NT2/D1 (cell line): ENCODE data around the gene SSUH2.

ENCODE experiments used
- DNase-seq: peaks from one replicate; pipeline ENCODE4 v3.0.0-alpha.2; 2011; ENCODE audit warnings: low read depth, low spot score
- H3K27me3 ChIP-seq: 2 replicates; pipeline ENCODE4 v1.6.0; 2011; ENCODE audit warnings: mild to moderate bottlenecking; ENCODE audit not compliant: insufficient read length, insufficient read depth
- H3K36me3 ChIP-seq: 2 replicates; pipeline ENCODE4 v1.6.1; 2011; ENCODE audit warnings: mild to moderate bottlenecking, low read length, mixed read lengths; ENCODE audit not compliant: insufficient read depth, insufficient read length
- H3K4me1 ChIP-seq: 2 replicates; pipeline ENCODE4 v1.5.1; 2011; ENCODE audit not compliant: insufficient read depth, insufficient read length
- H3K4me3 ChIP-seq: 2 replicates; pipeline ENCODE4 v1.5.1; 2011; ENCODE audit warnings: low read depth; ENCODE audit not compliant: insufficient read length
- H3K9ac ChIP-seq: 2 replicates; pipeline ENCODE4 v1.6.0; 2011; ENCODE audit warnings: low read depth; ENCODE audit not compliant: insufficient read length
- H3K9me3 ChIP-seq: 2 replicates; pipeline ENCODE4 v1.5.1; 2011; ENCODE audit warnings: mild to moderate bottlenecking, low read length; ENCODE audit not compliant: insufficient read depth
- SUZ12 ChIP-seq: IDR thresholded peaks from 2 replicates; pipeline ENCODE4 v1.6.1; 2011; ENCODE audit not compliant: insufficient read length, insufficient read depth; ENCODE audit errors: extremely low read depth
- YY1 ChIP-seq: IDR thresholded peaks from 2 replicates; pipeline ENCODE4 v1.6.1; 2011; ENCODE audit not compliant: insufficient read length, insufficient read depth
- ZNF274 ChIP-seq: IDR thresholded peaks from 2 replicates; pipeline ENCODE4 v1.6.1; 2011; ENCODE audit warnings: mild to moderate bottlenecking, low read depth, low read length

Gene SSUH2

DNA sequence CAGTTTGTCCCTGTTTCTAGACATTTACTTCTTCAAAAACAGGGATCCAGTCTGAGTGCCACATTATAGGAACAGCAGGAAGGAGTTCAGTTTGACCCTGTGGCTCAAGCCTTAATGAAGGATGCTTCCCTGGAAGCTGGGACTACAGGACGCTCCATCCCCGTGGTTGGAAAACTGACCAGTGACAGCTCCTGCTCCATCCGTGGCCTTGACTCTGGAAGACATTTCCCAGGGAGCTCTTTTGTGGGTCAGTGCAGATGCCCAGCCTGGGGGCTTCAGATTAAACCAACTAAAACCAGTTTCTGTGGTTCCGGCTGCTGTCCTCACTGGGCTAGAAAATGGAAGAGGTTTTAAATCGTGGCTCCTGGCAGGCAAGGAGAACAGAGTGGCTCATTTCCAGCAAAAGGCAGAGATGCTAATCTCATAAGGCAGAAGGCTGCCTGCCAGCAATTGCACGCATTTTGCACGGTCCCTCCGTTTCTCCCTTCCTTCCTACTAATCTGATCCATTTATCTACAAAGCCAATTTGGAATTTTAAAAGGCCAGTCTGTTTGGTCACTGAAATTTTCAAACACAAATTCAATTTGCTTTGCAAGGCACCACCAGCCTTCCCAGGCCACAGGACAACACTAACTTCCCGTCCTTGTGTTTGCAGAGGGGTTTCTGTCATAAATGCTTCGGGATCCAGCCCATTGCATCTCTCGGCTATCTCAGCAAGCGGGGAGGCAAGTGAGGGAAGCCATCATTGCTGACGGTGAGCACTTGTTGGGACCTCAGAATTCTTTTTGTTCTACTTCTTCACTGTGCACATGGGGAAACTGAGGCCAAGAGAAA lies 6.2 kb upstream of the SSUH2 start:
- TF ChIP-seq YY1 (no peak), ZNF274 (no peak), SUZ12 (no peak)

DNA sequence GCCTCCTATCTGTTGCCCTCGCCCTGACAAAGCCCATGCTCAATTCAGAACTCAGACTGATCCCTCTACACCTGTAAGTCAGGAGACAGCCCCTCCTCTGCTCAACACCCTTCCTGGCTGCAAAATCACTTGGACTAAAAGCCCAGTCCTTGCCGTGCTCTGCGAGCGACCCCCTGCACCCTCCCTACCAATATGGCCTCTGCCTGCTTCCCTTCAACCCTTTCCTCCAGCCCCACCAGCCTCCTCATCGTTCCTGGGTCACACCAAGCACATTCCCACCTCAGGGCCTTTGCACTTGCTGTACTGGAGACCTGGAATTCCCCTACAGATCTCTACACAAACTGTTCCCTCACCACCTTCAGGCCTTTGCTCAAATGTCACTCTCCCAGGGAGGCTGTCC lies 5.2 kb upstream of the SSUH2 start:
- TF ChIP-seq SUZ12 (no peak), ZNF274 (no peak), YY1 (no peak)
- no peak overlapping the region for H3K9ac ChIP-seq
- H3K36me3 ChIP-seq: no peaks in the 10 kb centered on the region
- H3K4me1 ChIP-seq: no peaks in the 10 kb centered on the region
- H3K9me3 ChIP-seq: 0 out of 2 replicates have a peak, but pooled peaks cover 5% of the 10 kb centered on the region
- peaks cover 9% of the 10 kb centered on the region for H3K27me3 ChIP-seq
- DNase-seq: no peak
- no peak overlapping the region for H3K4me3 ChIP-seq

More for the DNA sequence above, 6.2 kb upstream of the SSUH2 start:
- DNase-seq: no peak
- H3K9ac ChIP-seq: no peak overlapping the region
- H3K4me3 ChIP-seq: no peak overlapping the region
- H3K27me3 ChIP-seq: peaks cover 2% of the 10 kb centered on the region
- H3K36me3 ChIP-seq: no peaks in the 10 kb centered on the region
- H3K9me3 ChIP-seq: 0 out of 2 replicates have a peak, but pooled peaks cover 5% of the 10 kb centered on the region
- no peaks in the 10 kb centered on the region for H3K4me1 ChIP-seq

DNA sequence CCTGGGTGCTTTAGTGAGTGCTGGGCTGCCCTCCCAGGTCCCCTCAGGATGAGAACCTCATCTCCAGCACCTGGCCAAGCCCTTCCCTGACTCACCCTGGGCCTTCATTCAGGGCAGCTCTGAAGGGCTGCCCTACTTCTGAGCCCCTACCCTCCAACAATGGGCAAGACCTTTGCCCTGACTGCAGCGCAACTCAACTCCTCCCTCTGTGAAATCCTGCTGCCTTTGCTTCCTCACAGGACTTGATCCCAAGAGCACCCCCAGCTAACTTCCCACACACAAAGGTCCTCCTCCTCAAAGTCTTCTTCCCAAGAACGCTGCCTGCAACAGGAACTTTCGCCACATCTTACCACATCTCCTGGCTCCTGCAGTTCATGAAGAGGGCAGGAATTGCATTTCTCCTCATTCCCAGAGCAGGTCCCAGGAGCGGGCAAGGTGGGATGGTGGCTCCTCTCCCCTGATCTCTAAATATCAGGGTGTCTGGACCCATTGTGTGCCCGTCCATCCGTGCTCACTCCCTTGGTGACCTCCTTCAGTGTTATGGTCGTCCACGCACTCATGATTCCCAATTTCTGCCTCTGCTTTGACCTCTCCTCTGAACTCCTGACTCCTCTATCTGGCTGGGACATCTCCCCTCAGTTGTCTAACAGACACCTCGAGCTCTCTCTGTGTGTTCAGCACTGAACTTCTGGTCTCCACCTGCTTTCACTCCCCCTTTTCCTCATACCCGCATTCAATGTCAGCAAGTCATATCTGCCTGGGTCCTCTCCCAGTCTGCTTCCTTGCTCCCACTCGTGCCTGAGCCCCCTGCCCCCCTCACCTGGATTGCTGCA lies 4.5 kb upstream of the SSUH2 start:
- no peak overlapping the region for H3K4me3 ChIP-seq
- H3K36me3 ChIP-seq: no peaks in the 10 kb centered on the region
- H3K9ac ChIP-seq: no peak overlapping the region
- no peak for DNase-seq
- H3K27me3 ChIP-seq: peaks cover 9% of the 10 kb centered on the region
- no peaks in the 10 kb centered on the region for H3K4me1 ChIP-seq
- H3K9me3 ChIP-seq: 0 out of 2 replicates have a peak, but pooled peaks cover 5% of the 10 kb centered on the region
- TF ChIP-seq YY1: no peak
- no peak for TF ChIP-seq ZNF274
- no peak for TF ChIP-seq SUZ12

GRCh38 chr3:8647137-8647985 lies 2.8 kb upstream of the SSUH2 start:
- Histone ChIP-seq H3K27me3 (peaks cover 9% of the 10 kb centered on the region), H3K4me1 (no peaks in the 10 kb centered on the region), H3K9ac (no peak overlapping the region), H3K4me3 (no peak overlapping the region), H3K36me3 (no peaks in the 10 kb centered on the region), H3K9me3 (no peaks in the 10 kb centered on the region)
- TF ChIP-seq YY1 (no peak), ZNF274 (no peak), SUZ12 (no peak)
- no peak for DNase-seq

- Histone ChIP-seq H3K9ac (no peak overlapping the region), H3K4me1 (no peaks in the 10 kb centered on the region)
- DNase-seq: no peak
Measured at GRCh38 chr3:8646313-8646938, 1.8 kb upstream of the SSUH2 start.

DNA sequence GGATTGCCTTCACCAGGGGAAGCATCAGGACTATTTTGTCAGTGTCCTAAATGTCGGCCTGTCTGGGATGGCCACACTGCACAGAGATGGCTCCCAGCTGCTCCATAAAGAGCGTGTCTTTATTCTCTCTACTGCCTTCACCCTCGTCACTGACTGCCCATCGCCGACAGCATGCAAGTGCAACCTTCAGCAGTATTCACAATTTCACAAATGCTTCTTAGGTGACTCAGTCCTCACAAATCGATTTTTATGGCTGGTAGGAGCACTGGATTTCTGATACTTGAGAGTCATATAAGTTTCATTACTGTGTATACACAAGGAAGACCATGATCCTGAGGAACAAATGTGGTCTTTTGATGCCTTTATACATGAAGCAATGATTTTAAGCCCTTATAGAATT lies 1.1 kb upstream of the SSUH2 start:
- Histone ChIP-seq H3K27me3 (peaks cover 9% of the 10 kb centered on the region), H3K4me1 (no peaks in the 10 kb centered on the region), H3K9me3 (no peaks in the 10 kb centered on the region), H3K9ac (no peak overlapping the region), H3K4me3 (no peak overlapping the region), H3K36me3 (no peaks in the 10 kb centered on the region)
- no peak for DNase-seq
- no peak for TF ChIP-seq ZNF274
- no peak for TF ChIP-seq YY1
- no peak for TF ChIP-seq SUZ12

More at GRCh38 chr3:8646313-8646938, 1.8 kb upstream of the SSUH2 start:
- no peak for TF ChIP-seq SUZ12
- no peak for TF ChIP-seq YY1
- no peak for TF ChIP-seq ZNF274
- Histone ChIP-seq H3K9me3 (no peaks in the 10 kb centered on the region), H3K27me3 (peaks cover 9% of the 10 kb centered on the region), H3K4me3 (no peak overlapping the region), H3K36me3 (no peaks in the 10 kb centered on the region)
